Smooth muscle cell (in vitro differentiated cells): ENCODE measurements around the gene SCARF2. TPM values are rescaled to one million over a fixed set of nuclear protein-coding genes. Genes with fewer than 3 reads are reported as not detected.

ENCODE experiments used
- DNase-seq: peaks from one replicate; lab custom pipeline; 2025; ENCODE audit not compliant: unreplicated experiment; lab: John Stamatoyannopoulos, UW
- H2AFZ ChIP-seq: fragments of 200-600 bp; sonication (generic); 2 replicates; pipeline ENCODE4 v1.6.0; 2016; ENCODE audit warnings: antibody characterized with exemption, low read depth, mild to moderate bottlenecking
- H3F3A ChIP-seq: fragments of 200-600 bp; sonication (generic); 2 replicates; pipeline ENCODE4 v1.6.0; 2017; ENCODE audit warnings: antibody characterized with exemption, low read depth
- H3K27ac ChIP-seq: fragments of 200-600 bp; sonication (generic); 2 replicates; pipeline ENCODE4 v1.5.1; 2016; ENCODE audit warnings: low read depth, mild to moderate bottlenecking
- H3K27me3 ChIP-seq: fragments of 200-600 bp; sonication (generic); 2 replicates; pipeline ENCODE4 v1.6.1; 2016; ENCODE audit warnings: low read depth, mild to moderate bottlenecking
- H3K36me3 ChIP-seq: fragments of 200-600 bp; sonication (generic); 2 replicates; pipeline ENCODE4 v1.5.1; 2016; ENCODE audit warnings: low read depth
- H3K4me1 ChIP-seq: fragments of 200-600 bp; sonication (generic); 2 replicates; pipeline ENCODE4 v1.5.1; 2016; ENCODE audit warnings: low read depth
- H3K4me2 ChIP-seq: fragments of 200-600 bp; sonication (generic); 2 replicates; pipeline ENCODE4 v1.6.0; 2016; ENCODE audit warnings: mild to moderate bottlenecking
- H3K4me3 ChIP-seq: fragments of 200-600 bp; sonication (generic); 2 replicates; pipeline ENCODE4 v1.5.1; 2016; ENCODE audit warnings: mild to moderate bottlenecking
- H3K79me2 ChIP-seq: fragments of 200-600 bp; sonication (generic); 2 replicates; pipeline ENCODE4 v1.6.0; 2016; ENCODE audit warnings: low read depth, mild to moderate bottlenecking
- H3K9ac ChIP-seq: fragments of 200-600 bp; sonication (generic); 2 replicates; pipeline ENCODE4 v1.6.0; 2016; ENCODE audit warnings: low read depth
- H3K9me3 ChIP-seq: fragments of 200-600 bp; sonication (generic); replicated peaks from 2 replicates; pipeline ENCODE4 v1.5.1; 2016; ENCODE audit warnings: low read depth
- H4K20me1 ChIP-seq: fragments of 200-600 bp; sonication (generic); 2 replicates; pipeline ENCODE4 v1.6.0; 2016; ENCODE audit warnings: low read depth
- CTCF ChIP-seq: fragments of 200-600 bp; sonication (generic); IDR thresholded peaks from 2 replicates; pipeline ENCODE4 v1.5.1; 2017; ENCODE audit warnings: borderline replicate concordance, mild to moderate bottlenecking, antibody characterized with exemption; ENCODE audit not compliant: insufficient read depth, poor library complexity, severe bottlenecking
- WGBS: methylation state at CpG from one replicate; pipeline ENCODE4 v1.1.7; 2016; ENCODE audit warnings: low lambda C conversion rate; 5-methylcytosine and 5-hydroxymethylcytosine counted together
- polyA plus RNA-seq: library from polyadenylated mRNA; unstranded; fragments of >200 nt; fragmentation: Nextera tagmentation; extraction: Ambion mirVana; gene quantifications from 2 replicates; pipeline ENCODE4 v1.2.1, GENCODE V29; 2016
- total RNA-seq: library from RNA; depleted of rRNA; stranded (reverse); fragments of >200 nt; gene quantifications from 2 replicates; pipeline ENCODE4 v1.2.3, GENCODE V29; 2014

The SCARF2 gene
- total and polyA plus RNA-seq, 2 experiments from 2014 or later = 30.9 to 89.8 TPM

DNA sequence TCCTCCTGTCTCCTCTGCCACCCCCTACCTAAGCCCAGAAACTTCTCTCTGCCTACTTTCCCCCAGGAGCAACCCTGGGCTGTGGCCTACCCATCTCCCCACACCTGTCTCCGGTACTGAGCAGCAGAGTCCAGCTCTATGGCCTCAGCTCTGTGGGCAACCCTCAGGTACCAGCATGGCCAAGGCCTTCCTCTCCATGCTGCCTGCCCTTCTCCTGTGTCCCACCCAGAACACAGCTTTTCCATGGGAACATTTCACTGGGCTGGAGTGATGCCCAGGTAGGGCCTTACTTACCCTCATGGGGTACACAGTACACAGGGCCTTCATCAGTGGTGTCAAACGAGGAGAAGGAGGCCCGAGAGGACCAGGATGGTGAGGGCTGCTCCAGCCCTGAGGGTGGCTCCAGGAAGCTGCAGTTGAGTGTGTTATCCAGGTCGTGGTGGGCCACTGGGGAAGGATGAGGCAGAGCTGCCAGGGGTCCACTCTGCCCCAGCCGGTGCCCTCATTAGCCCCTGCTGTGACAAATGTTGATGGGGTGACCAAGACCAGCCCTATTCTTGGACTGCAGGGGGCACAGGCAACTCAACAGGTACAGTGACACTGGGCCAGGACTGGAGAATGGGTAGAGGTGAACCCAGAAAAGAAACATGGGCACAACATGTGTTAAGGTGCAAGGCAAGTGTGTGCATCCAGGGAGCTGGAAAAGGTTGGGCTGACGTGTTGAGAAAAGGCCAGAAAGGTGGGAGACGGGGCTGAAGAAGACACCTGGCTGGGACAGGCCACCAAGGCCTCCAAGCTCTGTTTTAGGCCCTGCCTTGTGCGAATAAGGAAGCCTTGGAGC is 10.3 kb downstream of the SCARF2 start:
- Histone ChIP-seq H3K4me2 (no peak overlapping the region), H4K20me1 (peaks cover 52% of the 10 kb centered on the region), H3K27me3 (no peaks in the 10 kb centered on the region), H3K9ac (no peak overlapping the region), H3K4me1 (no peaks in the 10 kb centered on the region), H3K9me3 (no peaks in the 10 kb centered on the region), H3K79me2 (peaks cover 9% of the 10 kb centered on the region), H3K36me3 (no peaks in the 10 kb centered on the region), H3K4me3 (no peak overlapping the region), H3F3A (no peaks in the 10 kb centered on the region), H3K27ac (no peak overlapping the region), H2AFZ (no peak overlapping the region)
- DNase-seq = no peak
- no peak for TF ChIP-seq CTCF
- 98% methylated on average over 8 of the region's 8 CpGs for WGBS

DNA sequence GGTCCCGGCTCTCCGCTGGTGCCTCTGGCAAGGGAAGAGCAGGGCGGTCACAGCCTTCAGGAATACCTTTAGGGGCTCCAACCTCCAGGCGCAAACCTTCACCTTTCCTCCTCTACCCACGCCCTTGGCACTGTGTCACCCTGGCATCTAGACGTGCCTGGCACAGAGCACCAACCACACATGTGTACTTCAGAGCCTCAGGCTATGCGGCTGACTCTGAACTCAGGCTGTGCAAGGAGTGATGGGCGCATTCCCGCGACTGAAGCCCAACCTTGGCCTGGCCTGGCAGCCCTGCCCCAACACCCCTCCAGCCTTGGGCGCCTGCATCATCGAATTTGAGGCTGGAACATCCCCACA is 11.4 kb downstream of the SCARF2 start:
- Histone ChIP-seq H3F3A (peaks cover 5% of the 10 kb centered on the region), H3K9ac (no peak overlapping the region), H4K20me1 (peaks cover 41% of the 10 kb centered on the region), H3K4me1 (no peaks in the 10 kb centered on the region), H3K79me2 (peaks cover 4% of the 10 kb centered on the region), H3K4me3 (no peak overlapping the region), H3K4me2 (no peak overlapping the region), H3K27me3 (no peaks in the 10 kb centered on the region), H3K27ac (no peak overlapping the region), H2AFZ (no peak overlapping the region), H3K36me3 (no peaks in the 10 kb centered on the region), H3K9me3 (no peaks in the 10 kb centered on the region)
- no peak for TF ChIP-seq CTCF
- WGBS = 95% methylated on average over 12 of the region's 12 CpGs
- no peak for DNase-seq

- no peaks in the 10 kb centered on the region for H3K9me3 ChIP-seq
- no peak overlapping the region for H3K4me3 ChIP-seq
- 99% methylated on average over 80 of the region's 96 CpGs for WGBS
- TF ChIP-seq CTCF = no peak
- H3K27ac ChIP-seq = no peak overlapping the region
- H3K4me2 ChIP-seq = no peak overlapping the region
- peaks cover 36% of the 10 kb centered on the region for H4K20me1 ChIP-seq
- no peak for DNase-seq
- no peaks in the 10 kb centered on the region for H3K36me3 ChIP-seq
- H3F3A ChIP-seq = peaks cover 9% of the 10 kb centered on the region
- H2AFZ ChIP-seq = no peak overlapping the region
- H3K4me1 ChIP-seq = no peaks in the 10 kb centered on the region
- H3K79me2 ChIP-seq = peaks cover 4% of the 10 kb centered on the region
- no peak overlapping the region for H3K9ac ChIP-seq
- no peaks in the 10 kb centered on the region for H3K27me3 ChIP-seq
Measured at GRCh38 chr22:20425566-20426258, 11.9 kb downstream of the SCARF2 start.
